GM23338 (cell line): ENCODE results near the gene DTX1. TPM values are rescaled to one million over a fixed set of nuclear protein-coding genes. Genes with fewer than 3 reads are reported as not detected.

Source experiments
- ATAC-seq: fragments of 200-7000 bp; cut with Tn5 transposase; 3 replicates; pipeline ENCODE4 v1.9.1; 2020
- DNase-seq: peaks from one replicate; pipeline ENCODE4 v3.0.0-alpha.2; 2015; ENCODE audit warnings: low spot score
- H2AFZ ChIP-seq: fragments of 200-600 bp; sonication (generic); 2 replicates; pipeline ENCODE4 v1.8.0; 2016; ENCODE audit warnings: antibody characterized with exemption, mild to moderate bottlenecking, moderate library complexity
- H3F3A ChIP-seq: fragments of 200-600 bp; sonication (generic); replicated peaks from 2 replicates; pipeline ENCODE4 v1.8.0; 2017; ENCODE audit warnings: antibody characterized with exemption, mixed run types, low read depth
- H3K27ac ChIP-seq: fragments of 200-600 bp; sonication (generic); 2 replicates; pipeline ENCODE4 v1.6.1; 2016; ENCODE audit warnings: low read depth
- H3K27me3 ChIP-seq: fragments of 200-600 bp; sonication (generic); 2 replicates; pipeline ENCODE4 v1.8.0; 2016; ENCODE audit warnings: mild to moderate bottlenecking, mixed run types, moderate library complexity; ENCODE audit not compliant: insufficient read depth
- H3K36me3 ChIP-seq: fragments of 200-600 bp; sonication (generic); 2 replicates; pipeline ENCODE4 v1.8.0; 2016; ENCODE audit warnings: mild to moderate bottlenecking; ENCODE audit not compliant: insufficient read depth
- H3K4me1 ChIP-seq: fragments of 200-600 bp; sonication (generic); 2 replicates; pipeline ENCODE4 v1.8.0; 2016; ENCODE audit warnings: mild to moderate bottlenecking, moderate library complexity; ENCODE audit not compliant: insufficient read depth
- H3K4me2 ChIP-seq: fragments of 200-600 bp; sonication (generic); 2 replicates; pipeline ENCODE4 v1.7.1; 2017; ENCODE audit warnings: mixed run types
- H3K4me3 ChIP-seq: fragments of 200-600 bp; sonication (generic); 2 replicates; pipeline ENCODE4 v1.6.1; 2016; ENCODE audit warnings: mixed run types
- H3K79me2 ChIP-seq: fragments of 200-600 bp; sonication (generic); replicated peaks from 2 replicates; pipeline ENCODE4 v1.8.0; 2017; ENCODE audit warnings: mild to moderate bottlenecking; ENCODE audit not compliant: insufficient read depth
- H3K9me2 ChIP-seq: fragments of 200-600 bp; sonication (generic); 2 replicates; pipeline ENCODE4 v1.8.0; 2017; ENCODE audit not compliant: insufficient read depth
- H4K20me1 ChIP-seq: fragments of 200-600 bp; sonication (generic); replicated peaks from 2 replicates; pipeline ENCODE4 v1.8.0; 2017; ENCODE audit warnings: mild to moderate bottlenecking; ENCODE audit not compliant: insufficient read depth
- H3K27ac Mint-ChIP-seq: 2 replicates; pipeline ENCODE4 v1.8.0; 2020; ENCODE audit warnings: inconsistent platforms, mild to moderate bottlenecking, moderate library complexity, mixed read lengths
- H3K27me3 Mint-ChIP-seq: 3 replicates; pipeline ENCODE4 v1.8.0; 2022; ENCODE audit warnings: low read depth, mild to moderate bottlenecking, moderate library complexity, mixed read lengths, inconsistent platforms; ENCODE audit not compliant: insufficient read depth, poor library complexity
- H3K36me3 Mint-ChIP-seq: 3 replicates; pipeline ENCODE4 v1.8.0; 2021; ENCODE audit warnings: low read depth, mild to moderate bottlenecking, inconsistent platforms, moderate library complexity, mixed read lengths
- H3K4me1 Mint-ChIP-seq: 3 replicates; pipeline ENCODE4 v1.8.0; 2020; ENCODE audit warnings: mild to moderate bottlenecking, inconsistent platforms, mixed read lengths
- H3K4me3 Mint-ChIP-seq: 3 replicates; pipeline ENCODE4 v1.8.0; 2021; ENCODE audit warnings: moderate library complexity, mild to moderate bottlenecking, inconsistent platforms, mixed read lengths
- H3K9me3 Mint-ChIP-seq: 3 replicates; pipeline ENCODE4 v1.8.0; 2020; ENCODE audit warnings: moderate library complexity, mild to moderate bottlenecking, inconsistent platforms, mixed read lengths
- CREB1 ChIP-seq: fragments of 250-450 bp; sonication (Bioruptor Pico); IDR thresholded peaks from 2 replicates; pipeline ENCODE4 v1.5.0; 2020; ENCODE audit warnings: low read depth, mild to moderate bottlenecking, moderate library complexity
- ETS1 ChIP-seq: IDR thresholded peaks from 2 replicates; pipeline ENCODE4 v1.6.1; 2016; ENCODE audit warnings: antibody characterized with exemption
- EZH2 ChIP-seq: fragments of 200-600 bp; sonication (generic); IDR thresholded peaks from one replicate; pipeline ENCODE4 v1.8.0; 2017; ENCODE audit warnings: antibody characterized with exemption, mild to moderate bottlenecking, low read depth; ENCODE audit not compliant: unreplicated experiment
- EZH2phosphoT487 ChIP-seq: fragments of 200-600 bp; sonication (generic); IDR thresholded peaks from one replicate; pipeline ENCODE4 v1.8.1; 2018; ENCODE audit warnings: antibody characterized with exemption; ENCODE audit not compliant: unreplicated experiment
- JUNB ChIP-seq: IDR thresholded peaks from one replicate; pipeline ENCODE4 v1.6.1; 2016; ENCODE audit warnings: antibody characterized with exemption; ENCODE audit not compliant: unreplicated experiment
- NANOG ChIP-seq: IDR thresholded peaks from 2 replicates; pipeline ENCODE4 v1.6.1; 2016; ENCODE audit warnings: antibody characterized with exemption, borderline replicate concordance
- POLR2AphosphoS5 ChIP-seq: IDR thresholded peaks from 2 replicates; pipeline ENCODE4 v1.6.1; 2016; ENCODE audit warnings: antibody characterized with exemption, low read depth
- REST ChIP-seq: IDR thresholded peaks from one replicate; pipeline ENCODE4 v1.6.1; 2018; ENCODE audit warnings: antibody characterized with exemption; ENCODE audit not compliant: unreplicated experiment
- STAT1 ChIP-seq: IDR thresholded peaks from one replicate; pipeline ENCODE4 v1.6.1; 2016; ENCODE audit warnings: antibody characterized with exemption; ENCODE audit not compliant: unreplicated experiment
- ZNF114 ChIP-seq: fragments of 250-450 bp; sonication (Bioruptor Pico); IDR thresholded peaks from 2 replicates; pipeline ENCODE4 v1.5.0; 2020; ENCODE audit warnings: mild to moderate bottlenecking, moderate library complexity
- ZNF331 ChIP-seq: fragments of 250-450 bp; sonication (Bioruptor Pico); IDR thresholded peaks from 2 replicates; pipeline ENCODE4 v1.5.0; 2020; ENCODE audit warnings: low read depth, mild to moderate bottlenecking, moderate library complexity
- ZNF462 ChIP-seq: fragments of 250-450 bp; sonication (Bioruptor Pico); IDR thresholded peaks from 2 replicates; pipeline ENCODE4 v1.5.0; 2020; ENCODE audit warnings: mild to moderate bottlenecking, moderate library complexity
- polyA plus RNA-seq: library from polyadenylated mRNA; unstranded; fragments of >200 nt; fragmentation: Nextera tagmentation; extraction: Ambion mirVana; gene quantifications from 2 replicates; pipeline ENCODE4 v1.2.1, GENCODE V29; 2016
- total RNA-seq: library from RNA; depleted of rRNA; stranded (reverse); fragments of >200 nt; shearing (Covaris generic); gene quantifications from 2 replicates; pipeline ENCODE4 v1.2.3, GENCODE V29; 2014
- TF ChIP-seq, protein P1 (sequence below), 2 experiments: fragments of 200-600 bp in 1 of 2; sonication (generic) in 1 of 2; conservative IDR thresholded peaks; 2 replicates each; pipeline versions ENCODE4 v1.5.1 to v1.6.1; 2016 to 2017; ENCODE audit warnings: antibody characterized with exemption in 2 of 2, low read depth in 2 of 2, mild to moderate bottlenecking in 2 of 2, moderate library complexity in 1 of 2

Gene DTX1
- total and polyA plus RNA-seq, 2 experiments from 2014 or later: 1.6 to 9.0 TPM

DNA sequence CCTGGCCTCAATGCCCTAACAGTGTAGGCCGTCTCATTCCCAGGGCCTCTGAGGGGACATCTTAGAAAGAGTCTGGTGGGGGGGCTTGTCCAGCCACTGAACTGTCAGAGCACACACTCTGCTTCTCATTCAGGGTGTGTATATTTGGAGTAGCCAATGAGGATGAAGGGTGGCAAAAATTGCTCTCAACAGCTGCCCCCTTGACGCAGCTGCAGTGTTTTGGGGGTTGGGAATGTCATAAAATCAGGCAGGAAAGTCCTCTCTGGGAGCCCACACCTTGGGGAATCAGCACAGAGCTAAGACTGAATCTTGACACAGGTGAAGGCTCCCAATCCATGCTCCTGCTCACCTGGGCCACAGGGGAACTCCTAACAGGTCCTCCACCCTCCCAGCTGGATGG, 77.5 kb downstream of the DTX1 start (continued):
- TF ChIP-seq JUNB (no peak), EZH2 (no peak)

DNA sequence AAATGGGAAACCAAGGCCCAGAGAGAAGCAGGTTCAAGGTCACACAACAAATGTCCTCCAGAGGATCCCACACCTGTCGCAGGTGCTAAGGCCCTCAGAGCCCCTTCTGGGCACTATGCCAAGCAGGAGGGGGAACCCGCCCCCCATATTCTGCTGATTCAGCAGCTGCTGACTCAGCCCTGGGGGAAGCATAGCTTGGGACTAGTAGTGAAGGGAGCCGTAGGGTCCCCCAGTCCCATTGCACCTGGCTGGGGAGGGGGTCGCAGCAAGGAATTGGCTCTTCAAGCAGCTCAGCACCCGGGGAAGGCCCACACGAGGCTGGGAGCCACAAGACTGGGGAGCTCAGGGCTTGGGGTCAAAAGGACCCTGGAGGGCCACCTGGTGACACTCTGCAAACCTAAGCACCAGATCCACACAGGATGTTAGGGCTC, 78.0 kb downstream of the DTX1 start:
- Mint-ChIP-seq H3K9me3 (no peaks in the 10 kb centered on the region), H3K27me3 (peaks cover 23% of the 10 kb centered on the region), H3K36me3 (no peaks in the 10 kb centered on the region), H3K27ac (no peak overlapping the region), H3K4me3 (peak overlapping the region; percentile 81), H3K4me1 (peaks cover 19% of the 10 kb centered on the region)
- DNase-seq: no peak
- no peaks in the 10 kb centered on the region for H4K20me1 ChIP-seq
- H3K27ac ChIP-seq: no peak overlapping the region
- TF ChIP-seq POLR2AphosphoS5 (no peak), ZNF114 (CRISPR knock-in tag) (no peak), ETS1 (no peak), ZNF462 (CRISPR knock-in tag) (no peak), REST (no peak), ZNF331 (no peak), STAT1 (no peak), EZH2phosphoT487 (no peak), JUNB (no peak), EZH2 (no peak), CREB1 (CRISPR knock-in tag) (no peak), NANOG (no peak)
- TF ChIP-seq, protein P1, sequence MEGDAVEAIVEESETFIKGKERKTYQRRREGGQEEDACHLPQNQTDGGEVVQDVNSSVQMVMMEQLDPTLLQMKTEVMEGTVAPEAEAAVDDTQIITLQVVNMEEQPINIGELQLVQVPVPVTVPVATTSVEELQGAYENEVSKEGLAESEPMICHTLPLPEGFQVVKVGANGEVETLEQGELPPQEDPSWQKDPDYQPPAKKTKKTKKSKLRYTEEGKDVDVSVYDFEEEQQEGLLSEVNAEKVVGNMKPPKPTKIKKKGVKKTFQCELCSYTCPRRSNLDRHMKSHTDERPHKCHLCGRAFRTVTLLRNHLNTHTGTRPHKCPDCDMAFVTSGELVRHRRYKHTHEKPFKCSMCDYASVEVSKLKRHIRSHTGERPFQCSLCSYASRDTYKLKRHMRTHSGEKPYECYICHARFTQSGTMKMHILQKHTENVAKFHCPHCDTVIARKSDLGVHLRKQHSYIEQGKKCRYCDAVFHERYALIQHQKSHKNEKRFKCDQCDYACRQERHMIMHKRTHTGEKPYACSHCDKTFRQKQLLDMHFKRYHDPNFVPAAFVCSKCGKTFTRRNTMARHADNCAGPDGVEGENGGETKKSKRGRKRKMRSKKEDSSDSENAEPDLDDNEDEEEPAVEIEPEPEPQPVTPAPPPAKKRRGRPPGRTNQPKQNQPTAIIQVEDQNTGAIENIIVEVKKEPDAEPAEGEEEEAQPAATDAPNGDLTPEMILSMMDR (conservative IDR thresholded peaks at IDR 0.05; ENCODE audit: low read depth in 2 of 2): no peak
- H3F3A ChIP-seq: 0 out of 2 replicates have a peak, but pooled peaks cover 4% of the 10 kb centered on the region
- peak overlapping the region; percentile 96 for H2AFZ ChIP-seq
- H3K79me2 ChIP-seq: no peaks in the 10 kb centered on the region
- peaks cover 14% of the 10 kb centered on the region for H3K4me1 ChIP-seq
- no peaks in the 10 kb centered on the region for H3K9me2 ChIP-seq
- H3K27me3 ChIP-seq: peaks cover 8% of the 10 kb centered on the region
- no peaks in the 10 kb centered on the region for H3K36me3 ChIP-seq
- peak overlapping the region; percentile 80 for H3K4me3 ChIP-seq
- H3K4me2 ChIP-seq: peak overlapping the region; percentile 98
- ATAC-seq: no peak
